GM20431 (cell line): ENCODE measurements around the gene STAP1.
"Not testable (repeated sequence)": the region's sequence is repeated elsewhere in the genome, so short reads cannot be mapped to it uniquely, and the experiment has no call there.

Experiments
- in situ Hi-C: fragments of 300-500 bp; cut with MseI, MboI; formaldehyde crosslinking; loops from one replicate; pipeline ENCODE4 v1.15.0; 2020; ENCODE audit warnings: low sequenced_read_pairs; ENCODE audit not compliant: unreplicated experiment

The STAP1 gene

DNA sequence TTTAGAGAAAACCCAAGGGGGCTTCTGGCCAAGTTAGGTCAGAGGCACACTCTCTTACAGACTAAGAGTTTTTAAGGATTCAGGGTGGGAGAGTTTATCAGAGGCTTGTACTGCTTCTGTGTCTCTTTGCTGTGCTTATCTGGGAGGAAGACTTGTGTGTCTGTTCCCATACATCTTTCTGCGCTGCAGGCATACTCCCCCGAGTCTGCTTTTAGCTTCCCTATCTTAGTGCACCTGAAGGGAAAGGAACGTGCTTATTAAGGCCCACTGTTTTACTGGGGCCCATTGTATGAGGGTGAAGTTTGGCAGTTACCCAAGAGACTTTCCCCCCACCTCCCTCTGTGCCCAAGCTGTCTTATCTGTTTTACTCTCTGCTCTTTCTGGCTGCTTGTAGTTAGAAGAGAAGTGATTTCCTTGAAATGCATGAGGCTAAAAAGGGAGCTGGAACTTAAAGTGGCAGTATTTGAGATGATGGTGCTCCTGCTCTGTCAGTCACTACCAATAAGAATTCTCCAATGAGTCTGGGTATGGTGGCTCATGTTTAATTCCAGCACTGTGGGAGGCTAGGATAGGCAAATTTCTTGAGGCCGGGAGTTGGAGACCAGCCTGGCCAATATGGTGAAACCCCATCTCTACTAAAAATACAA, 6.3 kb upstream of the STAP1 start:
- in situ Hi-C loops, result not testable (repeated sequence)

DNA sequence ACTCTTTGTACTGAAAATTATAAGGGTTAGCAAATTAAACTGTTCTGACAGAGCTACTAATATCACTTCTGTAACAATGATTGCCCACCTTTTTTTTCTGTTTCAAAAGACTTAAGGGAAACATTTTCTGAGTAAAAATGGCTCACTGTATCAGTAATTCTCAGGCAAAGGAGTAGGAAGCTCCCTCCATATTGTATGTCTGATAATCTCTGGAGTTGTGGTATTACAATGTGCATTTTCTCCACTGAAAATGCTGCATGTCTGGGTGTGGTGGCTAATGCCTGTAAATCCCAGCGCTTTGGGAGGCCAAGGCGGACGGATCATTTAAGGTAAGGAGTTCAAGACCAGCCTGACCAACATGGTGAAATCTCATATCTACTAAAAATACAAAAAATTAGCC, 4.4 kb upstream of the STAP1 start:
- in situ Hi-C loops, result no loop called here

DNA sequence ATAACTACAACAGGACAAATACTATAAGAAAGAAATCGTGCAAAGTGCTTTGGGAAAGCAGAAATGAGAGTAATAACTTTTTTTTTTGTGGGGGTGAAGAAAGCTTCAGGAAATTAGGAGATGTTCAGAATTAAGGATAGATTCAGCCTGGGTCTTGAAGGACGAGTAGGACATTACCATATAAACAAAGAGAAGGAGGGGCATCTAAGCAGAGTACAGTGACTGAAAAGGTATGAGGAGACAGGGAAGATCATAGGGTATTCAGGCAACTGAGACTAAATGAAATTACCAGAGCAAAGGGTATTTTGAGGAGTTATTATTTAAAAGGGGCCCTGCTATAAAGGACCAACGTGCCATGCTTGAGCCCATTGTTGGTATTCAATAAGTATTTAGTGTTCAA, 3.1 kb upstream of the STAP1 start:
- in situ Hi-C loops, result no loop called here

DNA sequence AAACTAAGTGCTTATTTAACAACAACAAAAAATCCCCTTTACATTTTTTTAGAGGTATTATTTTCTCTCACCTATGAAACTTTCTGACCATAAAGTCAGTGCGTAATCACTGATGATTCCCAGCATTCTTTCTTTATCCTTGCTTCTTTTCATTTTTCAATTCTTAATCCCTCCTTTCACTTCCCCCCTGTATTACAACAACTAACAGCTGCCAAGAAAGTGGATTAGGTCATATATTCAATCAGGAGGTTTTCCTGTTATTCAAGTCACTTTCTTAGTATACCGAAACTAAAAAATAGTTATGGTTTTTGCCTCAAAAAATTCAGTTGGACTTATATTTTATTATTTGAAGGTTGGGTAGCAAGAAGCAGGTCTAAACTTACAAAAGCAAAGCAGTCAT, 2.1 kb upstream of the STAP1 start:
- in situ Hi-C loops, result no loop called here

DNA sequence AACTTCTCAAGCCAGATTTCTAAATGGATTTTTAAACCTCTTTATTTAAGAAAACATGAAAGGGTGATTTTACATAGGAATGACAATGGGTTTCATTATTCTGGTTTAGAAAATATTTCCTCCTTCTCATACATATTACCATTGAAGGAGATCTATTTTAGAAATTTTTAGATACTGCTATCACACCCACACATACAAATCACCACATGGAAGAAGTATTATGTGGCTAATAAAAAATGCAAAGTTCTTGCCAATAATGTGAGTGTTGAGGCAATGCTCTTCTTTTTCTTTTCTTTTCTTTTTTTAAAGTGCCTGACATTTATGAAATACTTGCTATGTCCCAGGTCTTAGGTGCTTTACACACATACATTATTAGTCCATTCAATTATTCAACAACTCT, 6.8 kb downstream of the STAP1 start:
- in situ Hi-C loops, result no loop called here

DNA sequence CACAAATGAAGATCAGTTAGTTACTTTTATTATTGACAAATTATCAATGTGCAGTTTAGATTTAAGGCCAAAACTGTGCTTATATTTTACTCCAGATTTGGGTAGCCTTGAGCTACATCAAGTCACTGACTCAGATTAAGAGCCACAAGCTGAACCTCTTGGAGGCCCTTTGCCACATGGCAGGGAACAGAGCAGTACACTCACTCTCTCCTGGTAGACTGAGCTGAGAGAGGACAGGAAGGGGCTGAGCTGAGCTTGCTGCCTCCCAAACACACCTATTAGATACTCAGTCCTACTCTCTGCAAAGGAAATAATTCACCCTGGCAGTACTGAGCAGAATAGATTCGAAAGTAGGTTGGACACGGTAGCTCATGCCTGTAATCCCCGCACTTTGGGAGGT, 7.8 kb downstream of the STAP1 start:
- in situ Hi-C loops, result no loop called here

DNA sequence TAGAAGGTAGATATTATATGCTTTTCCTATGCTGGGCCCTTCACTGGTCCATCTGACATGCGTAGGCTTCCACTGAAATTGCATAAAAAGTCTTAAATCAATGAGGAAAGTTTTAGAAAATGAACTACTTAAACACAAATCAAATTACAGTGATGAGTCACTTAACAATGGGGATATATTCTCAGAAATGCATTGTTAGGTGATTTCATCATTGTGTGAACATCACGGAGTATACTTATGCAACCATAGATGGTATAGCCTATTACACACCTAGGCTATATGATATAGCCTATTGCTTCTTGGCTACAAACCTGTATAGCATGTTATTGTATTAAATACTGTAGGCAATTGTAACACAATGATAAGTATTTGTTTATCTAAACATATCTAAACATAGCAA, 10.3 kb downstream of the STAP1 start:
- in situ Hi-C loops, result no loop called here

DNA sequence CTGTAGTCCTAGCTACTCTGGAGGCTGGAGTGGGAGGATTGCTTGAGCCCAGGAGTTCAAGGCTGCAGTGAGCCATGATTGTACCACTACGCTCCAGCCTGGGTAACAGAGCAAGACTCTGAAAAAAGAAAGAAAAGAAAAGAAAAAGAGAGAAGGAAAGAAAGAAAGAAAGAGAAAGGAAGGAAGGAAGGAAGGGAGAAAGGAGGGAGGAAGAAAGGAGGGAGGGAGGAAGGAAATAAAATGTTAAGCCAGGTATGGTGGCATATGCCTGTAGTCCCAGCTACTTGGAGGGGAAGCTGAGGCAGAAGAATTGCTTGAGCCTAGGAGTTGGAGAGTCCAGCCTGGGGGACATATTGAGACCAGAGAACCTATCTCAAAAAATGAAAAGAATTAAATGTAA, 12.0 kb downstream of the STAP1 start:
- in situ Hi-C loops, result no loop called here

DNA sequence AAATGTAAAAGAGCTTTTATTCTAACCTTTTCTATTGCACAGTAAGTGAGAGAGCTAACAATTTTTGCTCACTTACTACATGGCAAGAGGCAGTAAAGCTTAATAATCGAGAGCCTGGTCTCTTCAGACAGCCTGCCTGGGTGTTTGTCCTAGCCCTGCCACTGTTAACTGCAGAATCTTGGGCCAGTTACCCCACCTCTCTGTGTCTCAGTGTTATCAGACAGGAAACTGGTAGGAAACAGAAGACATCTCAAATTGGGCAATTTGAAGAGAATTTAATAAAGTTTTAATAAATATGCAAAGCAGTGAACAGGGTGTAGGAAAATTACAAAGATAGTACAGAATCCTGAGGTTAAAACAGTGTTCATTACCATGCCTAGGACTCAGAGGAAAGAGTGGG, 13.4 kb downstream of the STAP1 start:
- in situ Hi-C loops, result no loop called here

DNA sequence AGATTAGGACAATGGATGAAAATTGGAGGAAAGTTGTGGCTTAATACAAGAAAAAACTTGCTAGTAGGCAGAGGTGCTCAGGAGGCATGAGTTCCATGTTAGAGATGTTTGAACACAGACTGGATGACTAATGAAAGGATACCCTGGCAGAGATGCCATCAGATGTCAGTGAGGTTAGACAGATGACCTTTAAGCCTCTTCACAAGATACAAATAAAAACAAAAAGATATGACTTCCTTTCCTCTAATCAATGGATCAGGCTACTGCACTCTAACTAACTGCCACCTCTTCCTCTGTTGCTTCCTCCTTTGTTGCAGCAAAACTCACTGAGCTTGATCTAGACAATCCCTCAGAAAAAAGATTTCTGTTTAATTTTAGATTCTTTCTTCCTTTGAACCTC, 14.7 kb downstream of the STAP1 start:
- in situ Hi-C loops, result no loop called here

DNA sequence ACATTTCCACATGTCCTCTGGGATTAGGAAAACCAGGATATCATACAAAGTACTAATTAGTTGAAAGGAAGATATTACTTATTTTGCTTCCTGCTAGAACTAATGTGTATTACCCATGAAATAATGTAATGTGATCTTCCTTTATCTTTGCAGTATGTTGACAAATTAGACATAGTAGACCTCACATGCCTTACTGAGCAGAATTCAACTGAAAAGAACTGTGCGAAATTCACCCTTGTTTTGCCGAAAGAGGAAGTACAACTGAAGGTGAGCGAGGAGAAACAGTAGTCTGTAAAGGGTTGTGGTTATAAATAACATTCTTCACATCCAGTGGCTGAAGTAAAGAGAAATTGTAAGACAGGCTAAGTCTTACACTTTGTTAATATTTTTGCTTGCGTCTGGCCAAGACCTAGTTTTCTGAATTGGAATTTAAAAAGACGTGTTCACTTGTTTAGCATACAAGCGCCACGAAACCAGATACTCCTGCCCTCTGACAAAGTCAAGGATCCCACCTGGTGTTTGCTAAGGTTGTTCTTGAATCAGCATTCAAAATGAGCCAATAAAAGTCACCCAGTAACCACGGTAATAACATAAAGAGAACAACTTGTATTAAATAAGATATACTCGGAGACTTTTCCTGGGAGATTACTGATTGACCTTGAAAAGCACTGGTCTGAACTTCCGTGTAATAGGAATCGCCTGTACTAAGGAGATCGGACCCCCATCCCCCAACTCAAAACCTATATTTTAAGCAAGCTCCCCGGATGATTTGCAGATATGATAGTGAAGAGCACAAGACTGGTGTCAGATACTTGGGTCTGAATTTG, 16.9 kb downstream of the STAP1 start:
- in situ Hi-C loops, result no loop called here

DNA sequence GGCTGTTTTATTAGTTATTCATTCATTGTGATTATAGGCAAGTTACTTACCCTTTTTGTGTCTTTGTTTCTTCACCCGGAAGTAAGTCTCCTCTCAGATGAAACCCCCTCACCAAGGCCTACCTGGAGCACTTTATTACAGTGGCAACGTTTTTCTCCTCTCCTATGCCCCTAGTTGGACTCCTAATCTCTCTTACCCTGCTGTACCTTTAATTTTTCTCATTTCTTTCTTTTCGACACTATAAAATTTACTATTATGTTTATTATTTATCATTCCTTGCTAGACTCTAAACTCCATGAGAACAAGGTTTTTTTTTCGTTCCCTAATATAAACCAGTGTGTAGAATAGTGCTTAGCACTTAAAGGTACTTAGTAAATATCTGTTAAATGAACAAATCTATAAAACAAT, 17.5 kb downstream of the STAP1 start:
- in situ Hi-C loops, result no loop called here

DNA sequence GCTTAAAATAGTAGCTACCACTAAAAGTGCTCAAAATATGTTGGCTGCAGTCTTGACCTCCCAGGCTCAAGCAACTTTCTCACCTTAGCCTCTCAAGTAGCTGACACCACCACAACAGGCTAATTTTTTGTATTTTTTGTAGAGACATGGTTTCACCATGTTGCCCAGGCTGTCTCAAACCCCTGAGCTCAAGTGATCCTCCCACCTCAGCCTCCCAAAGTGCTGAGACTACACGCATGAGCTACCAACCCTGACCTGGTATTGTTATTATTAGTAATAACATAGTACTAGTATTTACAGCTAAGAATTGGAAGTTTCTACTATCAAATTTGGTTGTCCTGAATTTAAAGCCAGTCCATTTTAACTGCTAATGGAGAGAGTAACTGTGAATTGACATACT, 18.0 kb downstream of the STAP1 start:
- in situ Hi-C loops, result no loop called here

DNA sequence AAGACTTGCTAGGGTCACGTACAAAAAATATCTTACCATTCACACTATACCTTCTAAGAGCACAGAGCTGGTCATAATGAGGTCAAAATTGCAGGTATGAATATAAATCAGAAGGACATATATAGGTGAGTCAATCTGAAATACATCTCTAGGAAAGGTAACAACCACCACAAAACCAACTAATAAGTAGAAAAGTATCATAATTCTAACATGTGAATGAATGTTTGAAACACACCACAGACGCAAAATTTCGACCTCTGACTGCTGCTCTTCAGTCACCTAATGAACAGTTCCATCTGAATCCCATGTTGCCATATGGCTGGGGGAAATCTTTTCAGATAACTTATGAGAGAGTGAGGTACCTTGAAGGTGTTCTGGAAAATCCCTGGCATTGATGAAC, 22.1 kb downstream of the STAP1 start:
- in situ Hi-C loops, result no loop called here

DNA sequence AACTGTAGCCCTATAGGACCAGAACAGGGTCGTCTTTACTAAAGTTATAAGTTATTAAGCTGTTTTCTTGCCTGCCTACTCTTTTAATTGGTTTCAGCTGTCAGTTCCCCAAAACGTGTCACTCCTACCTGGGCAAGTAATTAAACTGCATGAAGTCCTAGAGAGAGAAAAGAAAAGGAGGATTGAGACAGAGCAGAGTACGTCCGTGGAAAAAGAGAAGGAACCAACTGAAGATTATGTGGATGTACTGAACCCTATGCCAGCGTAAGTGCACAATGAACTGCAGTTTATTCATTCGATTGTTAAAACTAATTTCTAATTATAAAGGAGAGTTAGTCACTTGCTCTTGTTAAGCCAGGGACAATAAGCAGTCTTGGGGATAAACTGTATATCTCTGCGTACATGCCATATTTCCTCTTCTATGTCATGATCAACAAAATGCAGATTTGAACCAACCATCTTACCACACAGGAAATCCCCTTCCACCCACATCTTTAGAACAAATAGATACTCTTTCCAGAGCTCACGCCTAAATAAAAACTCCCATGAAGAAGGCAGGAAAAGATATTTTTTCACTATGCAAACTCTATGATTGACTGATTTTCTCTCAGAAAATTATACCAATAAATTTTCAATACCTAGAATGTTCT, 22.8 kb downstream of the STAP1 start:
- in situ Hi-C loops, result no loop called here

DNA sequence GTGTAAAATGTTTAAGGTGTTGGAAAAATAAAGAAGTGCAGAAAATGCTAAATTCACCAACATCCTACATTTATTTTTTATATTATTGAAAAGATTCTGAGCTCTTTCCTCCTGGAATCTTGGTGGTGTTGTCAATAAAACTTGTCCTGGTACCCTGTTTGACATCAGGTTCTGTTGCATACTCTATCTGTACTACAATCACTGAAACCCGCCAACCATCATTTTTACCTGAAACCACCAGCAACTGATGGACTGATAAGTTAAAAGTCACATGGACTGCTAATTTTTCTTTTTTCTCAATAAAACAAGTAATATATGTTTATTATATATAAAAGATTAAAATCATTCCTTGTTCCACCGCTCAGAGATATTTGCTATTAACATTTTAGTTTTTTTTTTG, 23.4 kb downstream of the STAP1 start:
- in situ Hi-C loops, result no loop called here

DNA sequence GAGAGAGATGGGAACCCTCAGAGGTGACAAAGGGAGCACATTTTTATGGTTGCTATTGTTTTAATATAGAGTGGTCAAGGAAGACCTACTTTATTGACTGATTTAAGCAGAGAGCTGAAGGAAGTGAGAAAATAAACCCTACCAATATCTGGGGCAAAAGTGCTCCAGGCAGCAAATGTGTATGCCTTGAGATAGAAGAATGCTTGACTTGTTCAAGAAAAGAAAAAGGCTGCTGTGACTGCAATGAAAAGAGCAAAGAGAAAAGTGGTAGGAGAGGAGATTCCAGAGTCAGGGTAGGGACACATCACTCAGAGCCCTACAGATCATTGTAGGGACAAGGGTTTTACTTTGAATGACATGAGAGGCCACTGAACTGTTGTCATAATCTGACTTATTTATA, 26.0 kb downstream of the STAP1 start:
- in situ Hi-C loops, result no loop called here

DNA sequence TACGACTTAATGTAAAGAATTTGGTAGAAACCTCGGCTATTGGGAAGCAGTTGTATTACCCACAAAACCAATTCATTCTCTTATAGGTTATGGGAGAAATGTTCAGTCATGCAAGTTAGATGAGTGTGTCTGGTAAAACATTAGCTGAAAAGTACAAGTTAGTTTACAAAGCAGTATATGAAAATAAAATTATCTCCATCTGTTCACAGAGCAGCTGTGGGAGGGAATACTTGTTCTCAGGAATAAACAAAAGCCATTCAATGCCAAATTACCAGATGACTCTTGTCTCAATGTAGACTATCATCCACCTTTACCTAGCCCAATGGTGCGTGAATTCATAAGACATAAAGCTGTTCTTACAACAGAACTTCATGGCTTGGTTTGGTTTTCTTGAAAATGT, 28.6 kb downstream of the STAP1 start:
- in situ Hi-C loops, result no loop called here

DNA sequence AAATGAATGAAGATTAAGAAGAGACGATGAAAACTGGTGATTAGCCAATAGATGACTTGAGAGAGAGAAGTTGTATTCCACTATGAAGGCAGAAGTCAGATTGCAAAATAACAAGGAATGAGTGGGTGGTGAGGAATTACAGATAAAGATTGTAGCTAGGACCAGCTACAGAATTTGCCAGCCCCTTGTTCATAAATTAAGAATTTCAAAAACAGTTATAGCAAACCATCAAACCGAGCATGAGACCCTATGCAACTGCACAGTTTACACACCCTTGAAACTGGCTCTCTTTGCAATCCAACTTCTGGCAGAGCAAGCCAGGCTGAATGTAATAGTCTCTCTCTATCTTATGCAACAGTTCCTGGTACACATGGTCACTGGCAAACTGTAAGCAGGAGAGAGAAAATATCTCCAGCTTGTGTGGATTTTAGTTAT, 35.2 kb downstream of the STAP1 start:
- in situ Hi-C loops, result no loop called here

DNA sequence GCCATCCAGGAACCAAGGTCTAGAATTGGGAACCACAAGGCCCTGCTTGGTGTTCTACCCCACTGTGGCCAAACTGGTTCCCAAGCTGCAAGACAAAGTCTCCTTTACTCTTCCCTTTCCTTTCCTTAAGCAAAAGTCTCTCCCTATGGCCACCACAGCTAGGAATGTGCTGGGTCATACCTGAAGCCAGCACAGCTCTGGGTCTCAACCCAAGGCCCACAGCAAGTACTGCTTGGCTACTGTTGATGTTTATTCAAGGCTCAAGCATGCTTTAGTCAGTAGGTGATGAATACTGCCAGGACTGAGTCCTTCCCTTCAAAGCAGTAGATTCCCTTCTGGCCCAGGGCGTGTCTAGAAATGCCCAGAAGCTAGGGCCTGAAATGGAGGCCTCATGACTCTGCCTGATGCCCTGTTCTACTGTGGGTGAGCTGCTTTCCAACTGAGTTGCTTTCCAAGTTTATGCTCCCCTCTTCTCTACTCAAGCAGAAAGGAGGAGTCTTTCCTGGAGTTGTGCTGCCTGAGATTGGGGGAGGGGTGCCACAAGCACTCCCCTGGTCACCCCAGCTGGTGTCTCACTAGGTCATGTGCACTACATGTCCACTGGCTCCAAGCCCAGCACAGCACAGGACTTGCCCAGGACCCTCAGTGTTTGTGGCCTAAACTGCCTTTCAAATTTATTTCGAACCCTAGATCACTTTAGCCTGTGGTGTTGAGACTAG, 44.9 kb downstream of the STAP1 start:
- in situ Hi-C loops, result no loop called here

DNA sequence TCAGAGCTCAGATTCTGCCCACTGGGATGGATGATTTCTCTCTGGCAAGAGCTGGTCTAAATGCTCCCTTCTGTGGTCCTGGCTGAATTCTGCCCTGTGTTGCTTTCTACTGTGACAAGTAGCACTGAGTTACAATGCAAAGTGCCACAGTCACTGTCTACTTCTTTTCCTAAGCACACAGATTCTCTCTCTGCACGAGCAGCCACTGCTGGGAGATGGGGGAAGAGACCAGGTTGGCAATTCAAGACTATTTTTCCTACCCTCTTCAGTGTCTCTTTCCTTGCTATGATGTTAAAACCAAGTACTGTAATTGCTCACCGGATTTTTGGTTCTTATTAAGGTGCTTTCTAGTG, 45.5 kb downstream of the STAP1 start:
- in situ Hi-C loops, result no loop called here
